NB4 (cell line): ENCODE results near the gene MYADML2.
"Not testable (repeated sequence)": the region's sequence is repeated elsewhere in the genome, so short reads cannot be mapped to it uniquely, and the experiment has no call there.

Experiments used
- CTCF ChIP-seq: IDR thresholded peaks from one replicate; pipeline ENCODE4 v1.5.1; 2012; ENCODE audit warnings: low read depth, low read length
- MYC ChIP-seq: IDR thresholded peaks from 2 replicates; pipeline ENCODE4 v1.6.1; 2011; ENCODE audit warnings: low read depth, low read length
- POLR2A ChIP-seq: IDR thresholded peaks from 2 replicates; pipeline ENCODE4 v1.6.1; 2011; ENCODE audit warnings: mild to moderate bottlenecking; ENCODE audit not compliant: insufficient read length; ENCODE audit errors: extremely low read depth
- TF ChIP-seq, protein P1 (sequence below): IDR thresholded peaks from 2 replicates; pipeline ENCODE4 v1.6.1; 2011; ENCODE audit warnings: low read depth, low read length

GRCh38 chr17:81918333-81918669, 28.7 kb downstream of the MYADML2 start:
- not testable (repeated sequence) for TF ChIP-seq CTCF, POLR2A, MYC
- TF ChIP-seq, protein P1, sequence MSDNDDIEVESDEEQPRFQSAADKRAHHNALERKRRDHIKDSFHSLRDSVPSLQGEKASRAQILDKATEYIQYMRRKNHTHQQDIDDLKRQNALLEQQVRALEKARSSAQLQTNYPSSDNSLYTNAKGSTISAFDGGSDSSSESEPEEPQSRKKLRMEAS = not testable (repeated sequence)
